ENCODE measurements around the gene AGBL1. TPM values are rescaled to one million over a fixed set of nuclear protein-coding genes. Genes with fewer than 3 reads are reported as not detected.

The AGBL1 gene
- total and polyA plus RNA-seq, 2 experiments from 2014 or later = 0.06 to 0.11 TPM

GRCh38 chr15:86558252-86558651 is 478.6 kb downstream of the AGBL1 start:
- no peak overlapping the region for H3K4me3 ChIP-seq
- H3K36me3 ChIP-seq = no peaks in the 10 kb centered on the region
- DNase-seq (ENCODE audit: low read depth in 1 of 2, low spot score in 1 of 2) = no peak
- peaks cover 5% of the 10 kb centered on the region for H3K4me1 ChIP-seq (ENCODE audit: low read depth)
- no peaks in the 10 kb centered on the region for H3K27me3 ChIP-seq
- no peak for TF ChIP-seq CTCF (IDR thresholded peaks at IDR 0.05; ENCODE audit: low read depth, low read length)
- H3K9me3 ChIP-seq (ENCODE audit: low read depth) = no peaks in the 10 kb centered on the region
- H3K27ac ChIP-seq = no peak overlapping the region

- H3K36me3 ChIP-seq = no peaks in the 10 kb centered on the region
- H3K4me1 ChIP-seq (ENCODE audit: low read depth) = peaks cover 5% of the 10 kb centered on the region
- no peak overlapping the region for H3K27ac ChIP-seq
- no peak for DNase-seq (ENCODE audit: low read depth in 1 of 2, low spot score in 1 of 2)
- no peaks in the 10 kb centered on the region for H3K9me3 ChIP-seq (ENCODE audit: low read depth)
- no peak for TF ChIP-seq CTCF (IDR thresholded peaks at IDR 0.05; ENCODE audit: low read depth, low read length)
- H3K27me3 ChIP-seq = no peaks in the 10 kb centered on the region
- H3K4me3 ChIP-seq = no peak overlapping the region
Observed at GRCh38 chr15:86558686-86559085, 479.0 kb downstream of the AGBL1 start.

- DNase-seq (ENCODE audit: low read depth in 1 of 2, low spot score in 1 of 2) = no peak
- TF ChIP-seq CTCF (IDR thresholded peaks at IDR 0.05; ENCODE audit: low read depth, low read length) = no peak
Observed at GRCh38 chr15:86568378-86568777, 488.7 kb downstream of the AGBL1 start.

GRCh38 chr15:86570738-86571137 is 491.1 kb downstream of the AGBL1 start:
- no peak overlapping the region for H3K27ac ChIP-seq
- no peaks in the 10 kb centered on the region for H3K36me3 ChIP-seq
- H3K4me1 ChIP-seq (ENCODE audit: low read depth) = peaks cover 22% of the 10 kb centered on the region
- no peak for TF ChIP-seq CTCF (IDR thresholded peaks at IDR 0.05; ENCODE audit: low read depth, low read length)
- H3K27me3 ChIP-seq = no peaks in the 10 kb centered on the region
- no peak overlapping the region for H3K4me3 ChIP-seq
- DNase-seq (ENCODE audit: low read depth in 1 of 2, low spot score in 1 of 2) = no peak
- H3K9me3 ChIP-seq (ENCODE audit: low read depth) = no peaks in the 10 kb centered on the region

More at GRCh38 chr15:86568378-86568777, 488.7 kb downstream of the AGBL1 start:
- H3K36me3 ChIP-seq = no peaks in the 10 kb centered on the region
- peaks cover 17% of the 10 kb centered on the region for H3K4me1 ChIP-seq (ENCODE audit: low read depth)
- no peak overlapping the region for H3K27ac ChIP-seq
- H3K4me3 ChIP-seq = no peak overlapping the region
- H3K9me3 ChIP-seq (ENCODE audit: low read depth) = no peaks in the 10 kb centered on the region
- H3K27me3 ChIP-seq = no peaks in the 10 kb centered on the region

- no peak for TF ChIP-seq CTCF (IDR thresholded peaks at IDR 0.05; ENCODE audit: low read depth, low read length)
- H3K4me1 ChIP-seq (ENCODE audit: low read depth) = peaks cover 22% of the 10 kb centered on the region
- H3K9me3 ChIP-seq (ENCODE audit: low read depth) = no peaks in the 10 kb centered on the region
- no peaks in the 10 kb centered on the region for H3K36me3 ChIP-seq
- H3K27ac ChIP-seq = peak overlapping the region; percentile 33
- DNase-seq (ENCODE audit: low read depth in 1 of 2, low spot score in 1 of 2) = peak in 1 of 2 donors; percentile 88
- no peak overlapping the region for H3K4me3 ChIP-seq
- no peaks in the 10 kb centered on the region for H3K27me3 ChIP-seq
Observed at GRCh38 chr15:86571873-86572272, 492.2 kb downstream of the AGBL1 start.

GRCh38 chr15:86572368-86572841 is 492.7 kb downstream of the AGBL1 start:
- Histone ChIP-seq H3K4me1 (ENCODE audit: low read depth) (peaks cover 22% of the 10 kb centered on the region), H3K9me3 (ENCODE audit: low read depth) (no peaks in the 10 kb centered on the region), H3K27ac (peak overlapping the region; percentile 33), H3K36me3 (no peaks in the 10 kb centered on the region), H3K27me3 (no peaks in the 10 kb centered on the region), H3K4me3 (no peak overlapping the region)
- no peak for DNase-seq (ENCODE audit: low read depth in 1 of 2, low spot score in 1 of 2)
- no peak for TF ChIP-seq CTCF (IDR thresholded peaks at IDR 0.05; ENCODE audit: low read depth, low read length)

Measured in cardiac muscle cell (in vitro differentiated cells and primary cell).